Measurements from ENCODE around the gene PI16.
"Not testable (repeated sequence)": the region's sequence is repeated elsewhere in the genome, so short reads cannot be mapped to it uniquely, and the experiment has no call there.

PI16 gene

DNA sequence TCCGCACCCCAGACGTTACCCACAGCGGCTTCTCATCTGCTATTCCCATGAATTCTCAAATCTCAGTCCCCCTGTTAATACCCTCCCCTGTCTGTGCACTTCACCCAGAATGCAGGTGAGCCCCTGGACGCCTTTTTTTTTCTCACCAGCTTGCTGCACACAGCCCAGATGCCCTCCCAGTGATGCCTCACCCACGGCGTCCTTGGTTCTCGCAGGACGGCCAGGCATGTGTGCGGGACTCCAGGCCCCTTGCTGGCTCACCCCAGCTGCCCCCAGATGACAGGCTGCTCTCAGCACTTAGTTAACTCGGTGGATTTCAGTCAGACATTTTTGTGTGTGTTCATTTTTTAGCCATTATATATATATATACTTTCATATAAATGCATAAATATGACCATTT is 25.4 kb upstream of the PI16 start:
- no peak for DNase-seq

- no peak for DNase-seq
Observed at GRCh38 chr6:36929607-36930006, 24.9 kb upstream of the PI16 start.

DNA sequence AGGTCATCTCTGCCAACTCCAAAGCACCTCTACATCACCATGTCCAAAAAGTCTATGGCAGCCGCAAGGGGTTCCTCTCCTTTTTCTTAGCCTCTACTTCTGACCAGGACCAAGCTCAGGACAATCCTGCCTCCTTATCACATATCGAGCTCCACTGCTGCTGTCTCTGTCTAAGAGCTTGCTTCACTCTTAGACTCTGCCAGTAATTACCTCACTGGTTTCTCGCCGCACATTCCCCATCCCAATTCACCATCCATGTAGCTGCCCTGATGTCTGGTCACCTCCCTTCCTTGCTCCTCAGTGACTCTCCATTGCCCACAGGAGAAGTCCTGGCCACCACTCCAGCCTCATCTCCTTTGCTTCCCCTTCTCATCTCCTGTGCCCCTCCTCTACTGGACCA is 24.1 kb upstream of the PI16 start:
- no peak for DNase-seq

- DNase-seq, result no peak
Observed at GRCh38 chr6:36933102-36933501, 21.4 kb upstream of the PI16 start.

DNA sequence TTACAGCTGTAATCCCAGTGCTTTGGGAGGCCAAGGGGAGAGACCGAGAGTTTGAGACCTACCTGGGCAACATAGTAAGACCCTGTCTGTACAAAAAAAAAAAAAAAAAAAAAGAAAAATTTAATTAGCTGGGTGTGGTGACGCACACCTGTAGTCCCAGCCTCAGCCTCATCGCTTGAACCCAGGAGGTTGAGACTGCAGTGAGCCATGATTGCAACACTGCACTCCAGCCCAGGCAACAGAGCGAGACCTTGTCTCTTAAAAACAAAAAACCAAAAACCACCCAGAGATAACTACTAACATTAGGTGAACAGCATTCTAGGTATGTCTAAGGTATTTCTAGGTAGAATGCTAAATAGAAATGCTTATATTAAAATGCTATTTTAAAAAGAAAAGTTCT is 21.0 kb upstream of the PI16 start:
- DNase-seq, result no peak

DNA sequence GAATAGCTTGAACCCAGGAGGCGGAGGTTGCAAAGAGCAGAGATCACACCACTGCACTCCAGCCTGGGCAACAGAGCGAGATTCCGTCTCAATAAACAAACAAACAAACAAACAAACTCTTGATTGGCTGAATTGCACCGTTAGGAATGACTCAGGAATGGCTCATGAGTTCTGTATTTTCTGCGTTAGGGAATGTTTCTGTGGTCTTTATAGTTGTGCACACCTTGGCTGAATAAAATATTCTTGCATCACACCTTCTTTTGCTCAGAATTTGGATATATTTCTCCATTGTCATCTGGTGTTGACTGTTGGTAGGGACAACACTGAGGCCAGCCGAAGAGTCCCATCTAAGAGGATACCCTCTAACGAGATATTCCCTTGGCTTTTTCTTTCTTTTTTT is 19.6 kb upstream of the PI16 start:
- no peak for DNase-seq

DNA sequence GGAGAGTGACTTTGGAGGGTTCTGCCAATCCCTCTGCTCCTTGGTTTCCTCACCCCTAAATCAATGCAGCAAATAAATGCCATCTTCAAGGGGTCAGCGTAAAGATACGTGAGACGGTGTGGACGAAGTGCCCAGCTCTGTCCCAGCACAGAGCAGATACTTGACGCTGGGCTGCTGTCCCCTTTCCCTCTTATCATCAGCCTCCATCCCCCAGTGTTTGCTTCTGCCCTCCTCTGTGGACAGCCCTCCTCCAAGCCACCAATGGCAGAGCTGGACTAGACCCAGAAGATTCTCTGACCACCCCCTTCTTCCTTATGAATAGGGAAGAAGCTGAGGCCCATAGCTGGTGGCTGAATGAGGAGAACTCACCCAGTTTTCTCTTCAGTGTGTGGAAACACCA is 17.7 kb upstream of the PI16 start:
- DNase-seq, result no peak

DNA sequence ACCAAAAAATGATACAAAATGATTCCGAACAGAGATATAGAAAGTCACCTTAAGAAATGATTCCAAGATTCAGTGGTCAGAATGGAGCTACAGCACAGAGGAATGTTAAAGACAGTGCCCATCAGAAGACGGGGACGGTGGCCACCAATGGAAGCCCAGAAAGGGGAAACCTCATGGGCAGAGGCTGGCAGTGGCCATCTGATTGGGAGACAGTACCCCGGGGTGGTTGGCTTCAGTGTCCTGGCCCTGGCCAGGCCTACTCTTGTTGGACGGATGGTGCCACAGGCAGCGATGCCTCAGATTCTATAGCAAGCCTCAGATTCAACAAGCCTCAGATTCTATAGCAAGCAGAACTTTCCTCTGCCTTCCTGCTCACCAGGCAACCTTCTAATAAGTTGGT is 16.6 kb upstream of the PI16 start:
- DNase-seq, result no peak

- DNase-seq, result no peak
Observed at GRCh38 chr6:36938536-36938935, 16.0 kb upstream of the PI16 start.

- not testable (repeated sequence) for DNase-seq
Observed at GRCh38 chr6:36939005-36939404, 15.5 kb upstream of the PI16 start.

- no peak for DNase-seq
Observed at GRCh38 chr6:36940027-36940426, 14.5 kb upstream of the PI16 start.

- DNase-seq, result not testable (repeated sequence)
Observed at GRCh38 chr6:36941561-36941960, 13.0 kb upstream of the PI16 start.

DNA sequence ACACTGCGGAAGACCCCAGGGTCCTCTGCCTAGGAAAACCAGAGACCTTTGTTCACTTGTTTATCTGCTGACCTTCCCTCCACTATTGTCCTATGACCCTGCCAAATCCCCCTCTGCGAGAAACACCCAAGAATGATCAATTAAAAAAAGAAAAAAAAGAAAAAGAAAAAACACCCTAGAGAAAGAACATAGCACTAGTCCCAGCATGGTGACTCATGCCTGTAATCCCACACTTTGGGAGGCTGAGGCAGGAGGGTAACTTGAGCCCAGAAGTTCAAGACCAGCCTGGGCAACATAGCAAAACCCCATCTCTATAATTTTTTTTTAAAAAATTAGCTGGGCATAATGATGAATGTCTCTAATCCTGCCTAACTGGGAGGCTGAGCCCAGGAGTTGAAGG is 12.2 kb upstream of the PI16 start:
- DNase-seq, result not testable (repeated sequence)

DNA sequence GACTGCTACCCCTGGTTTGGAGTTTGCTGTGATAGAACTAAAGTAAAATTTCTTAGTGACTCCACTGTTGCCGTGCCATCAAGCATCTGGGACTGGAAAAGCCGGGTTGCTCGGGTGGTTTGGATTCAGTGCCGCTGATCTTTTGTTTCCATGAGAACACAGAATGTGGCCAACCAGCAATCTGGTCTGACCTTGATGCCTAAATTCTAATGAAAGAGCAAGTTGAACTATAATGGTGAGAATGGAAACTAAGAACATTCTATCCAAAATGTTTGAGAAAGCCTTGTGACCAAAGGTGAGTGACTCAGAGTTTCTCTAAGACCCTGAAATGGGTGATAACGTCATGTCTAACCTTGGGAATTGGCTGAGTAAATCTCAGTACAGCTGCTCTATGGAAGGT is 9.9 kb upstream of the PI16 start:
- DNase-seq, result no peak

DNA sequence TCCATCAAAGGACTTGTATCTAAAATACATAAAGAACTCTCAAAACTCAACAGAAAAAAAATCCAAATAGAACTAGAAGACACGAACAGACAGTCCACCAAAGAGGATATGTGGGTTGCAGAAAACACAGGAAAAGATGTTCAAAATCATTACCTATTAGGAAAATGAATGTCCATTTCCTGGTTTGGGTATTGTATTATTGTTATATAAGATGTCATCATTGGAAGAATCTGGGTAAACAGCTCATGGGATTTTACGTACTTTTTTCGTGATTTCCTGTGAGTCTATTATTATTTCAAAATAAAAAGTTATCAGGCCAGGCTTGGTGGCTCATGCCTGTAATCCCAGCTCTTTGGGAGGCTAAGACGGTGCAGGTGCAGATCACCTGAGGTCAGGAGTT is 9.2 kb upstream of the PI16 start:
- DNase-seq, result no peak

DNA sequence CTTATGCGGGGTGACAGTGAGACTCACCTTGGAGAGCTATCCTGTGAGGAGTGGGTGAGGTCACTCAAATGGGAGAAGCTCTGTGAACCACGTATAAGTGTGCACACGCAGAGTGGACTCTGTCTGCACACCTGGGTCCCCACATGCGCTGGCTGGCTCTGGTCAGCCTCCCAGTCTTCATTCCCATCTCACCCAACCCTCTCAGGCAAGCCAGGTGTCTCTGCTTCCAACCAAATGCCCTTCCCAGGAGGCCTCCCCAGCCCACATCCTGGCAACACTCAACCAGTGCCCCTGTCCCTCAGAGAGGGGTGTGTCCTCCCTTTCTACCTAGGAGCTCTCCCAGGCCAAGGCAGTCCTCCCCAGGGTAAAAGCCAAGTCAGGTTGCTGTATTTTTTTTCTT is 8.0 kb upstream of the PI16 start:
- no peak for DNase-seq

- DNase-seq, result no peak
Observed at GRCh38 chr6:36947570-36948351, 6.8 kb upstream of the PI16 start.

GRCh38 chr6:36949076-36949475 is 5.5 kb upstream of the PI16 start:
- not testable (repeated sequence) for DNase-seq

GRCh38 chr6:36949636-36950035 is 4.9 kb upstream of the PI16 start:
- no peak for DNase-seq

GRCh38 chr6:36953931-36954261 is 642 bp upstream of the PI16 start:
- no peak for DNase-seq

- no peak for DNase-seq
Observed at GRCh38 chr6:36955136-36955535, 598 bp downstream of the PI16 start.

GRCh38 chr6:36955671-36956445 is 1.3 kb downstream of the PI16 start:
- DNase-seq, result no peak

DNA sequence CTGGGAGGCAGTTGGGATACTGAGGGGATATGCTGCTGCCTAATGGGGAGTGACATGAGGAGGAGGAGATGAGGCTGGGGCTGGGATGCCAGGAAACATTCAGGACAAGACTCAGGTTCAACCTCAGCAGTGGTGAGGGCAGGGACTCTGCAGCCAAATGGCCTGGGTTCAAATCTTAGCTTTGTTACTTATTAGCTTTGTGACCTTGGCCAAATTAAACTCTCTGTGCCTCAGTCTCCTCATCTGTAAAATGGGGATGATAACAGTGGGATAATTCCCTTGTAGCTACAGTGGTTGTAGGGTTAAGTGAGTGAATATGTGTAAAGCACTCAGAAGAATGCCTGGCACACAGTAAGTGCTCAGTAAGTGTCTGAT is 1.9 kb downstream of the PI16 start:
- DNase-seq, result no peak

- DNase-seq, result no peak
Observed at GRCh38 chr6:36957773-36958271, 3.3 kb downstream of the PI16 start.

Data from NCI-H2029 treated with DMSO at 0.1 percent for 48 hours (cell line).